ENCODE results near the gene LHX4. TPM values are rescaled to one million over a fixed set of nuclear protein-coding genes. Genes with fewer than 3 reads are reported as not detected.

LHX4 gene
- total RNA-seq, 4 donors from 2014 or later: not detected

- H3K4me3 ChIP-seq: no peak overlapping the region
- DNase-seq: no peak
- H3K36me3 ChIP-seq: no peaks in the 10 kb centered on the region
- in situ Hi-C loops (cut with MboI; ENCODE audit: low sequenced_read_pairs in 4 of 4): no loop called here
- no peak for TF ChIP-seq POLR2A (IDR thresholded peaks at IDR 0.05)
- ATAC-seq: no peak
- no peaks in the 10 kb centered on the region for H3K9me3 ChIP-seq
- intact Hi-C loops (cut with DNase I; ENCODE audit: low total_unique reads): no loop called here
- H3K27me3 ChIP-seq: peaks cover 45 to 49% (median 45%) of the 10 kb centered on the region in 3 donors
- no peaks in the 10 kb centered on the region for H3K4me1 ChIP-seq
- no peak overlapping the region for H3K27ac ChIP-seq
Observed at GRCh38 chr1:180261030-180261429, 31.0 kb downstream of the LHX4 start.

GRCh38 chr1:180261524-180262155, 31.6 kb downstream of the LHX4 start:
- ATAC-seq (no peak), DNase-seq (no peak)
- no peak overlapping the region for H3K4me3 ChIP-seq
- no peaks in the 10 kb centered on the region for H3K9me3 ChIP-seq
- H3K4me1 ChIP-seq: no peaks in the 10 kb centered on the region
- TF ChIP-seq CTCF (IDR thresholded peaks at IDR 0.05 in 4 of 5, conservative IDR thresholded peaks at IDR 0.05 in 1 of 5) (no peak), POLR2A (IDR thresholded peaks at IDR 0.05) (no peak)
- H3K36me3 ChIP-seq: no peaks in the 10 kb centered on the region
- intact Hi-C loops (cut with DNase I; ENCODE audit: low total_unique reads) (no loop called here), in situ Hi-C loops (cut with MboI; ENCODE audit: low sequenced_read_pairs in 4 of 4) (no loop called here)
- H3K27ac ChIP-seq: no peak overlapping the region
- H3K27me3 ChIP-seq: peaks cover 41 to 48% (median 45%) of the 10 kb centered on the region in 3 donors

GRCh38 chr1:180262628-180263488, 32.8 kb downstream of the LHX4 start:
- H3K4me1 ChIP-seq: no peaks in the 10 kb centered on the region
- peaks cover 29 to 43% (median 38%) of the 10 kb centered on the region in 3 donors for H3K27me3 ChIP-seq
- ATAC-seq (no peak), DNase-seq (no peak)
- intact Hi-C loops (cut with DNase I; ENCODE audit: low total_unique reads) (no loop called here), in situ Hi-C loops (cut with MboI; ENCODE audit: low sequenced_read_pairs in 4 of 4) (no loop called here)
- no peak overlapping the region for H3K4me3 ChIP-seq
- H3K36me3 ChIP-seq: no peaks in the 10 kb centered on the region
- no peak overlapping the region for H3K27ac ChIP-seq
- no peak for TF ChIP-seq POLR2A (IDR thresholded peaks at IDR 0.05)
- no peak for TF ChIP-seq CTCF (IDR thresholded peaks at IDR 0.05 in 4 of 5, conservative IDR thresholded peaks at IDR 0.05 in 1 of 5)
- H3K9me3 ChIP-seq: no peaks in the 10 kb centered on the region

DNA sequence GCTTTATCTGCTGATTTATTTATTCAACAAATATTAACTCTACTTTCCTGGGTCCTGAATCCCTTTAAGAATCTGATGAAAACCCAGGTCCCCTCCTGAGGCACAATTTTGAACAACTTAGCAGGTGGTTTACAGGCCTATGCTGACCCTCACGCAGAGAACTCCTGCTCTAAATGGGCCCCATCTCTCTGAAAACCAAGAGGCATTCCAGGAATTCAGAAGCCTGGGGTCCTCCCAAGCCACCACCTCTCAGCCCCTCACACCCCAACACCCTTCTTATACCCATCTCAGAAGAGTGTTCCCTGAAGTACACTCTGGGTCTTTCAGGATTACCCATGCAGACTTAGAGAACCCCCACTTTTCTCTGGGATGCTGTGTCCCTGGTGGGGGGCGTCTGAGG, 34.5 kb downstream of the LHX4 start:
- no peak for DNase-seq
- Histone ChIP-seq H3K27ac (no peak overlapping the region), H3K27me3 (peaks cover 11 to 25% (median 24%) of the 10 kb centered on the region in 3 donors), H3K9me3 (no peaks in the 10 kb centered on the region), H3K4me1 (no peaks in the 10 kb centered on the region), H3K4me3 (no peak overlapping the region), H3K36me3 (no peaks in the 10 kb centered on the region)
- no peak for ATAC-seq
- TF ChIP-seq CTCF (IDR thresholded peaks at IDR 0.05 in 4 of 5, conservative IDR thresholded peaks at IDR 0.05 in 1 of 5) (no peak), POLR2A (IDR thresholded peaks at IDR 0.05) (no peak)
- intact Hi-C loops (cut with DNase I; ENCODE audit: low total_unique reads) (no loop called here), in situ Hi-C loops (cut with MboI; ENCODE audit: low sequenced_read_pairs in 4 of 4) (no loop called here)

GRCh38 chr1:180265201-180265600, 35.1 kb downstream of the LHX4 start:
- DNase-seq: no peak
- TF ChIP-seq CTCF (IDR thresholded peaks at IDR 0.05 in 4 of 5, conservative IDR thresholded peaks at IDR 0.05 in 1 of 5): no peak
- no peak for TF ChIP-seq POLR2A (IDR thresholded peaks at IDR 0.05)
- in situ Hi-C loops (cut with MboI; ENCODE audit: low sequenced_read_pairs in 4 of 4): no loop called here
- Histone ChIP-seq H3K9me3 (no peaks in the 10 kb centered on the region), H3K4me3 (no peak overlapping the region), H3K27me3 (peaks cover 8 to 20% (median 19%) of the 10 kb centered on the region in 3 donors), H3K4me1 (no peaks in the 10 kb centered on the region), H3K36me3 (no peaks in the 10 kb centered on the region), H3K27ac (no peak overlapping the region)
- ATAC-seq: peak in 1 of 2 donors; percentile 28
- intact Hi-C loops (cut with DNase I; ENCODE audit: low total_unique reads): no loop called here
